CD4-positive, alpha-beta T cell treated with Interferon gamma for 1 hour (primary cell): ENCODE data around the gene NUBPL.
"Not testable (repeated sequence)": the region's sequence is repeated elsewhere in the genome, so short reads cannot be mapped to it uniquely, and the experiment has no call there.

Source experiments
- DNase-seq: peaks from one replicate; pipeline ENCODE4 v3.0.0-alpha.2; 2020

NUBPL gene

GRCh38 chr14:31578792-31579501, 17.7 kb downstream of the NUBPL start:
- no peak for DNase-seq

- DNase-seq = no peak
These were observed 19.0 kb downstream of the NUBPL start for GRCh38 chr14:31580234-31580633.

- DNase-seq = no peak
These were observed 21.1 kb downstream of the NUBPL start for GRCh38 chr14:31582286-31582691.

GRCh38 chr14:31582836-31583452, 21.7 kb downstream of the NUBPL start:
- DNase-seq = no peak

- DNase-seq = no peak
These were observed 29.0 kb downstream of the NUBPL start for GRCh38 chr14:31590206-31590605.

GRCh38 chr14:31592122-31592521, 30.9 kb downstream of the NUBPL start:
- no peak for DNase-seq

- DNase-seq = no peak
These were observed 31.4 kb downstream of the NUBPL start for GRCh38 chr14:31592631-31593030.

GRCh38 chr14:31596342-31597095, 35.3 kb downstream of the NUBPL start:
- DNase-seq = no peak

GRCh38 chr14:31605702-31606101, 44.5 kb downstream of the NUBPL start:
- DNase-seq = no peak

- DNase-seq = no peak
These were observed 50.7 kb downstream of the NUBPL start for GRCh38 chr14:31611778-31612433.

GRCh38 chr14:31613188-31613587, 52.0 kb downstream of the NUBPL start:
- no peak for DNase-seq

GRCh38 chr14:31618884-31619283, 57.7 kb downstream of the NUBPL start:
- DNase-seq = not testable (repeated sequence)

- DNase-seq = no peak
These were observed 58.2 kb downstream of the NUBPL start for GRCh38 chr14:31619440-31619839.

- DNase-seq = not testable (repeated sequence)
These were observed 59.7 kb downstream of the NUBPL start for GRCh38 chr14:31620898-31621297.

GRCh38 chr14:31622060-31622459, 60.9 kb downstream of the NUBPL start:
- DNase-seq = no peak

GRCh38 chr14:31652900-31653299, 91.7 kb downstream of the NUBPL start:
- not testable (repeated sequence) for DNase-seq

GRCh38 chr14:31657917-31658316, 96.7 kb downstream of the NUBPL start:
- DNase-seq = no peak

- no peak for DNase-seq
These were observed 98.1 kb downstream of the NUBPL start for GRCh38 chr14:31659278-31659677.

- no peak for DNase-seq
These were observed 99.0 kb downstream of the NUBPL start for GRCh38 chr14:31660191-31660590.

GRCh38 chr14:31660728-31661127, 99.5 kb downstream of the NUBPL start:
- no peak for DNase-seq

GRCh38 chr14:31668348-31668747, 107.1 kb downstream of the NUBPL start:
- DNase-seq = no peak

- DNase-seq = no peak
These were observed 111.5 kb downstream of the NUBPL start for GRCh38 chr14:31672709-31673108.

- no peak for DNase-seq
These were observed 115.8 kb downstream of the NUBPL start for GRCh38 chr14:31677052-31677451.
